CD14-positive monocyte (primary cell): Measurements from ENCODE around the gene TGFA. TPM values are rescaled to one million over a fixed set of nuclear protein-coding genes. Genes with fewer than 3 reads are reported as not detected.

ENCODE experiments used
- DNase-seq, 3 donors: peaks; one replicate each; pipeline ENCODE4 v3.0.0-alpha.2; 2011 to 2022
- H2AFZ ChIP-seq: 2 replicates; pipeline ENCODE4 v1.6.0; 2012; ENCODE audit warnings: mild to moderate bottlenecking, low read depth, low read length, inconsistent platforms; ENCODE audit not compliant: insufficient read depth, poor library complexity, severe bottlenecking
- H3K27ac ChIP-seq, 2 donors: 1 replicate in 1 of 2; 2 replicates in 1 of 2; pipeline ENCODE4 v1.5.1; 2012 to 2013; ENCODE audit warnings: low read length in 2 of 2, control low read depth in 1 of 2, inconsistent platforms in 1 of 2, low read depth in 1 of 2, mild to moderate bottlenecking in 1 of 2
- H3K27me3 ChIP-seq, 2 donors: one replicate each; pipeline versions ENCODE4 v1.6.0 to v1.6.1; 2011 to 2013; ENCODE audit warnings: low read length in 2 of 2; ENCODE audit not compliant: control insufficient read depth in 2 of 2, insufficient read depth in 2 of 2
- H3K36me3 ChIP-seq, 2 donors: replicated peaks in 1 of 2; 1 replicate in 1 of 2; 2 replicates in 1 of 2; pipeline versions ENCODE4 v1.5.1 to v1.6.1; 2012 to 2013; ENCODE audit warnings: low read length in 2 of 2, control low read depth in 1 of 2, inconsistent platforms in 1 of 2, mild to moderate bottlenecking in 1 of 2; ENCODE audit not compliant: insufficient read depth in 2 of 2, control insufficient read depth in 1 of 2
- H3K4me1 ChIP-seq, 2 donors: 1 replicate in 1 of 2; 2 replicates in 1 of 2; pipeline versions ENCODE4 v1.5.1 to v1.6.1; 2012 to 2013; ENCODE audit warnings: low read length in 2 of 2, control low read depth in 1 of 2, inconsistent platforms in 1 of 2, mild to moderate bottlenecking in 1 of 2, moderate library complexity in 1 of 2; ENCODE audit not compliant: insufficient read depth in 2 of 2, control insufficient read depth in 1 of 2
- H3K4me2 ChIP-seq: replicated peaks from 2 replicates; pipeline ENCODE3; 2012; ENCODE audit warnings: low read length, moderate library complexity, mild to moderate bottlenecking; ENCODE audit not compliant: poor library complexity, severe bottlenecking; ENCODE audit errors: extremely low read depth
- H3K4me3 ChIP-seq, 3 experiments: fragments of 200-600 bp in 1 of 3; sonication (generic) in 1 of 3; replicated peaks in 1 of 3; 1 replicate in 2 of 3; 2 replicates in 1 of 3; pipeline ENCODE4 v1.5.1; 2011 to 2013; ENCODE audit warnings: low read length in 3 of 3, mild to moderate bottlenecking in 3 of 3, control low read depth in 2 of 3, low read depth in 2 of 3, inconsistent platforms in 1 of 3, moderate library complexity in 1 of 3
- H3K79me2 ChIP-seq: 2 replicates; pipeline ENCODE4 v1.6.0; 2012; ENCODE audit warnings: mild to moderate bottlenecking, control low read depth, inconsistent platforms, low read length, moderate library complexity; ENCODE audit not compliant: insufficient read depth
- H3K9ac ChIP-seq: 2 replicates; pipeline ENCODE4 v1.6.0; 2017; ENCODE audit warnings: low read length, mild to moderate bottlenecking; ENCODE audit not compliant: insufficient read depth, poor library complexity, severe bottlenecking
- H3K9me3 ChIP-seq, 2 donors: replicated peaks in 1 of 2; 1 replicate in 1 of 2; 2 replicates in 1 of 2; pipeline versions ENCODE4 v1.5.1 to v1.6.1; 2012 to 2013; ENCODE audit warnings: low read length in 2 of 2, control low read depth in 1 of 2; ENCODE audit not compliant: control insufficient read depth in 1 of 2, insufficient read depth in 1 of 2
- H4K20me1 ChIP-seq: 2 replicates; pipeline ENCODE4 v1.6.0; 2012; ENCODE audit warnings: mild to moderate bottlenecking, low read length, control low read depth, moderate library complexity; ENCODE audit not compliant: insufficient read depth
- H3K27ac Mint-ChIP-seq, 7 donors: one replicate each; pipeline ENCODE4 v1.8.0; 2020; ENCODE audit warnings: mild to moderate bottlenecking in 7 of 7, mixed read lengths in 7 of 7, moderate library complexity in 6 of 7, inconsistent platforms in 2 of 7
- H3K27me3 Mint-ChIP-seq, 3 donors: one replicate each; pipeline ENCODE4 v1.8.0; 2021 to 2022; ENCODE audit warnings: low read depth in 3 of 3, mild to moderate bottlenecking in 3 of 3, mixed read lengths in 3 of 3, moderate library complexity in 3 of 3, inconsistent platforms in 1 of 3
- H3K36me3 Mint-ChIP-seq, 2 donors: one replicate each; pipeline ENCODE4 v1.8.0; 2020; ENCODE audit warnings: mixed read lengths in 2 of 2, inconsistent platforms in 1 of 2, mild to moderate bottlenecking in 1 of 2
- H3K4me1 Mint-ChIP-seq: one replicate; pipeline ENCODE4 v1.8.0; 2020; ENCODE audit warnings: mild to moderate bottlenecking, mixed read lengths
- H3K4me3 Mint-ChIP-seq, 2 donors: one replicate each; pipeline ENCODE4 v1.8.0; 2020; ENCODE audit warnings: mild to moderate bottlenecking in 2 of 2, mixed read lengths in 2 of 2, moderate library complexity in 1 of 2
- H3K9me3 Mint-ChIP-seq, 7 donors: one replicate each; pipeline ENCODE4 v1.8.0; 2020 to 2022; ENCODE audit warnings: mixed read lengths in 7 of 7, mild to moderate bottlenecking in 6 of 7, moderate library complexity in 6 of 7, inconsistent platforms in 2 of 7
- CTCF ChIP-seq: fragments of 200-600 bp; IDR thresholded peaks from one replicate; pipeline ENCODE4 v1.8.0; 2022; ENCODE audit warnings: antibody characterized with exemption, mild to moderate bottlenecking
- WGBS: methylation state at CpG from one replicate; pipeline ENCODE4 v1.1.5; 2013; ENCODE audit warnings: missing lambda C conversion rate; ENCODE audit not compliant: insufficient coverage; 5-methylcytosine and 5-hydroxymethylcytosine counted together
- intact Hi-C, 2 donors: fragments of 100-400 bp; cut with micrococcal nuclease; formaldehyde crosslinking; loops; one replicate each; pipeline versions ENCODE4 v1.15.0 to v1.15.1; 2023
- polyA plus RNA-seq, 3 donors: library from polyadenylated mRNA; depleted of rRNA in 1 of 3; unstranded in 2 of 3; stranded (reverse) in 1 of 3; fragments of 300-500 nt in 2 of 3; fragments of >200 nt in 1 of 3; fragmentation: Illumina TruSeq in 2 of 3; gene quantifications; 1 replicate in 2 of 3; 2 replicates in 1 of 3; pipeline ENCODE4 v1.2.3, GENCODE V29; 2012 to 2021

TGFA gene
- polyA plus RNA-seq, 3 donors, result 1.7 to 2.5 (median 1.7) TPM

GRCh38 chr2:70479816-70480215 lies 73.8 kb downstream of the TGFA start:
- Mint-ChIP-seq H3K4me1 (peaks cover 33% of the 10 kb centered on the region), H3K27ac (no peak overlapping the region), H3K4me3 (no peak overlapping the region), H3K9me3 (peaks cover 0 to 8% (median 6%) of the 10 kb centered on the region in 7 donors), H3K27me3 (peaks cover 0 to 3% (median 0%) of the 10 kb centered on the region in 3 donors), H3K36me3 (peaks cover 0 to 5% of the 10 kb centered on the region in 2 donors)
- Histone ChIP-seq H3K4me1 (peaks cover 22 to 27% of the 10 kb centered on the region in 2 donors), H3K36me3 (no peaks in the 10 kb centered on the region), H3K9me3 (peaks cover 0 to 6% of the 10 kb centered on the region in 2 donors), H3K4me3 (no peak overlapping the region), H3K9ac (no peak overlapping the region), H3K27ac (no peak overlapping the region), H3K27me3 (no peaks in the 10 kb centered on the region), H3K4me2 (no peak overlapping the region), H3K79me2 (no peaks in the 10 kb centered on the region), H2AFZ (no peak overlapping the region), H4K20me1 (no peaks in the 10 kb centered on the region)
- intact Hi-C loops, result no loop called here
- WGBS, result no CpG with 5 or more reads among the region's 3 CpGs
- peak; percentile 13 to 44 (median 27) for DNase-seq
- TF ChIP-seq CTCF, result no peak

GRCh38 chr2:70477441-70477844 lies 76.2 kb downstream of the TGFA start:
- Histone ChIP-seq H3K79me2 (no peaks in the 10 kb centered on the region), H4K20me1 (no peaks in the 10 kb centered on the region), H3K27ac (no peak overlapping the region), H3K4me3 (no peak overlapping the region), H3K36me3 (no peaks in the 10 kb centered on the region), H3K4me2 (no peak overlapping the region), H3K9ac (no peak overlapping the region), H3K9me3 (peaks cover 0 to 6% of the 10 kb centered on the region in 2 donors), H2AFZ (no peak overlapping the region), H3K4me1 (peaks cover 45 to 50% of the 10 kb centered on the region in 2 donors), H3K27me3 (no peaks in the 10 kb centered on the region)
- Mint-ChIP-seq H3K9me3 (peaks cover 0 to 8% (median 6%) of the 10 kb centered on the region in 7 donors), H3K27ac (no peak overlapping the region), H3K27me3 (peaks cover 0 to 3% (median 0%) of the 10 kb centered on the region in 3 donors), H3K36me3 (peaks cover 0 to 5% of the 10 kb centered on the region in 2 donors), H3K4me1 (peaks cover 57% of the 10 kb centered on the region), H3K4me3 (no peak overlapping the region)
- TF ChIP-seq CTCF, result no peak
- 100% methylated on average over 1 of the region's 1 CpG for WGBS
- intact Hi-C loops, result no loop called here
- DNase-seq, result no peak
